ENCODE measurements around the gene IVD. TPM values are rescaled to one million over a fixed set of nuclear protein-coding genes. Genes with fewer than 3 reads are reported as not detected.

Gene IVD
- total RNA-seq, 1 donor from 2014 or later: 90.8 TPM

GRCh38 chr15:40368719-40369473 lies 36.7 kb upstream of the IVD start:
- DNase-seq (no peak), ATAC-seq (ENCODE audit: poor library complexity) (no peak)
- intact Hi-C loops (cut with DNase I): loop anchor here (5.0 kb wide), 1 partner anchor 53 kb away; no protein-coding TSS in a partner anchor

GRCh38 chr15:40369474-40369869 lies 36.1 kb upstream of the IVD start:
- intact Hi-C loops (cut with DNase I): loop anchor here (5.0 kb wide), 1 partner anchor 53 kb away; no protein-coding TSS in a partner anchor
- ATAC-seq (ENCODE audit: poor library complexity): no peak
- no peak for DNase-seq

- intact Hi-C loops (cut with DNase I): loop anchor here (5.0 kb wide), 1 partner anchor 52 kb away; no protein-coding TSS in a partner anchor
- ATAC-seq (ENCODE audit: poor library complexity) (no peak), DNase-seq (no peak)
Observed at GRCh38 chr15:40369971-40370370, 35.6 kb upstream of the IVD start.

- intact Hi-C loops (cut with DNase I): no loop called here
- DNase-seq: no peak
- no peak for ATAC-seq (ENCODE audit: poor library complexity)
Observed at GRCh38 chr15:40372981-40373380, 32.6 kb upstream of the IVD start.

- DNase-seq (no peak), ATAC-seq (ENCODE audit: poor library complexity) (no peak)
- intact Hi-C loops (cut with DNase I): no loop called here
Observed at GRCh38 chr15:40377606-40378005, 28.0 kb upstream of the IVD start.

- ATAC-seq (ENCODE audit: poor library complexity): no peak
- intact Hi-C loops (cut with DNase I): no loop called here
- no peak for DNase-seq
Observed at GRCh38 chr15:40379374-40379773, 26.2 kb upstream of the IVD start.

- intact Hi-C loops (cut with DNase I): no loop called here
- ATAC-seq (ENCODE audit: poor library complexity) (peak; percentile 52), DNase-seq (no peak)
Observed at GRCh38 chr15:40379853-40380252, 25.7 kb upstream of the IVD start.

- DNase-seq (no peak), ATAC-seq (ENCODE audit: poor library complexity) (no peak)
- intact Hi-C loops (cut with DNase I): no loop called here
Observed at GRCh38 chr15:40380636-40381035, 25.0 kb upstream of the IVD start.

- intact Hi-C loops (cut with DNase I): no loop called here
- no peak for ATAC-seq (ENCODE audit: poor library complexity)
- DNase-seq: no peak
Observed at GRCh38 chr15:40381818-40382529, 23.6 kb upstream of the IVD start.

GRCh38 chr15:40382580-40383456 lies 22.8 kb upstream of the IVD start, which contains the start of gene KNSTRN:
Gene KNSTRN (plus strand): TSS chr15:40382721. CDS start chr15:40382836, 115 bp downstream.
- ATAC-seq (ENCODE audit: poor library complexity): peak; percentile 99
- intact Hi-C loops (cut with DNase I): no loop called here
- peak; percentile 95 for DNase-seq

- ATAC-seq (ENCODE audit: poor library complexity): no peak
- DNase-seq: no peak
- intact Hi-C loops (cut with DNase I): no loop called here
Observed at GRCh38 chr15:40386480-40386879, 19.1 kb upstream of the IVD start.

- peak; percentile 53 for ATAC-seq (ENCODE audit: poor library complexity)
- peak; percentile 47 for DNase-seq
- intact Hi-C loops (cut with DNase I): no loop called here
Observed at GRCh38 chr15:40388941-40389823, 16.4 kb upstream of the IVD start.

- intact Hi-C loops (cut with DNase I): no loop called here
- DNase-seq (no peak), ATAC-seq (ENCODE audit: poor library complexity) (no peak)
Observed at GRCh38 chr15:40389824-40390595, 15.6 kb upstream of the IVD start.

GRCh38 chr15:40392986-40393948 lies 12.3 kb upstream of the IVD start:
- intact Hi-C loops (cut with DNase I): no loop called here
- no peak for ATAC-seq (ENCODE audit: poor library complexity)
- DNase-seq: no peak

- DNase-seq (no peak), ATAC-seq (ENCODE audit: poor library complexity) (peak; percentile 48)
- intact Hi-C loops (cut with DNase I): no loop called here
Observed at GRCh38 chr15:40397688-40398412, 7.7 kb upstream of the IVD start.

GRCh38 chr15:40398413-40398873 lies 7.2 kb upstream of the IVD start:
- DNase-seq: no peak
- intact Hi-C loops (cut with DNase I): no loop called here

More at GRCh38 chr15:40398413-40398873, 7.2 kb upstream of the IVD start:
- peak; percentile 51 for ATAC-seq (ENCODE audit: poor library complexity)
